ENCODE measurements around the gene PSMD4. TPM values are rescaled to one million over a fixed set of nuclear protein-coding genes. Genes with fewer than 3 reads are reported as not detected.
"Not testable (repeated sequence)": the region's sequence is repeated elsewhere in the genome, so short reads cannot be mapped to it uniquely, and the experiment has no call there.

PSMD4 gene
- 285 and 291 TPM in 2 replicates for total RNA-seq (2014; rRNA removed; shearing (Covaris generic))

GRCh38 chr1:151254217-151255213, at the start of gene PSMD4:
PSMD4 (plus strand) TSS chr1:151254734; CDS start chr1:151254783, 49 bp downstream.
- DNase-seq (ENCODE audit: low read depth): peak; percentile 97

- not testable (repeated sequence) for DNase-seq (ENCODE audit: low read depth)
Measured at GRCh38 chr1:151205381-151205965, 49.1 kb upstream of the PSMD4 start.

DNA sequence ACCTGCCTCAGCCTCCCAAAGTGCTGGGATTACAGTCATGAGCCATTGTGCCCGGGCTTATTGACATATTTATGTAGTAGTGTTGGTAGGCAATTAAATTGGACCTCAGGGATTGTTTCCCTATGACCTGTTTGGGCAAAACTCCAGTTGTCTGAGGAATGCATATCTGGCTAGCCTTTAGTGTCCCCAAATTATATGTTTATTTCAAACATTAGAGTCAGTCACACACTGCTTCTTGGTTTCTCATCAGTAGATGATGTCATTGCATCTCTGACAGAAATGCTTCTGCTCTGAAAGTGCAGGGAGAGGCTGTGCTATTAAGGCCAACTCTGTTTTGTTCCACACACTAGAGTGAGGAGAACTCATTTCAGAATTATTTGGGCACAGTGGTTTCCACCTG, 43.7 kb upstream of the PSMD4 start:
- peak; percentile 94 for DNase-seq (ENCODE audit: low read depth)

DNA sequence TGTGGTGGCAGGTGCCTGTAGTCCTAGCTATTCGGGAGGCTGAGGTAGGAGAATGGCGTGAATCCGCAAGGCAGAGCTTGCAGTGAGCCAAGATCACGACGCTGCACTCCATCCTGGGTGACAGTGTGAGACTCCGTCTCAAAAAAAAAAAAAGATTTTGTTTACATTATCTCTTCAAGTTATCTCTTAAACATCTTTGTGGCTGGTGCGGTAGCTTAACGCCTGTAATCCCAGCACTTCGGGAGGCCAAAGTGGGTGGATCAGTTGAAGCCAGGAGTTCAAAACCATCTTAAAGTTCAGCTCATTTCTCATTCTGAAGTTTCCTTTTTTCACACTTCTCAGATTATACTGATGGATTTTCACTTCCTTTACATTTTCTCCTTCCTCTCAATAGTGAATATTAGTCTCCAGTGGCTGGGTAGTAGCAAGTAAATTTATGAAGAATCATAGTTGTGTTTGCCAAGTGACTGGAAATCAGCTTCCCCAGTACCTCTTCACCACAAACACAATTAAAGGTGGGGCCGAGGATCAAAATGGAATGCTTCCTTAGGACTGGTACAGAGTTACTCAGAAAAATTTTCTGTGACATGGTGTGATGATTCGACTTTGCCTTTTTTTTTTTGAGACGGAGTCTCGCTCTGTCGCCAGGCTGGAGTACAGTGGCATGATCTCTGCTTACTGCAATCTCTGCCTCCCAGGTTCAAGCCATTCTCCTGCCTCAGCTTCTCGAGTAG, 42.4 kb upstream of the PSMD4 start:
- peak; percentile 31 for DNase-seq (ENCODE audit: low read depth)

GRCh38 chr1:151213560-151213959, 41.0 kb upstream of the PSMD4 start:
- DNase-seq (ENCODE audit: low read depth): no peak

DNA sequence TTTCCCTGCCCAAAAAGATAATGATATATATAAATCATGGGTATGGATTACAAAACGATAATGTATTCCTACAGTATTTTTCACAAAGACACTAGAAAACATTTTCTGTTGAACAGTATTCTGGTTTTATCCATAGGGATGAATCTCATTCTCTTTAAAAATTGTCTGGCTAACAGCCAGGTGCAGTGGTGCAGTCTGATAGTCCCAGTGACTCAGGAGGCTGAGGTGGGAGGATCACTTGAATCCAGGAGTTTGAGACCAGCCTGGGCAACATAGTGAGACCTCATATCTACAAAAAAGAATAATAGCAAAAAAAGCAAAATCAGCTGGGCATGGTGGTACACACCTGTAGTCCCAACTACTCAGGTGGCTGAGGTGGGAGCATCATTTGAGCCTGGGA, 32.9 kb upstream of the PSMD4 start:
- peak; percentile 32 for DNase-seq (ENCODE audit: low read depth)

GRCh38 chr1:151222130-151222529, 32.4 kb upstream of the PSMD4 start:
- DNase-seq (ENCODE audit: low read depth): peak; percentile 21

GRCh38 chr1:151235235-151235634, 19.3 kb upstream of the PSMD4 start:
- no peak for DNase-seq (ENCODE audit: low read depth)

- no peak for DNase-seq (ENCODE audit: low read depth)
Measured at GRCh38 chr1:151237678-151238466, 16.7 kb upstream of the PSMD4 start.

DNA sequence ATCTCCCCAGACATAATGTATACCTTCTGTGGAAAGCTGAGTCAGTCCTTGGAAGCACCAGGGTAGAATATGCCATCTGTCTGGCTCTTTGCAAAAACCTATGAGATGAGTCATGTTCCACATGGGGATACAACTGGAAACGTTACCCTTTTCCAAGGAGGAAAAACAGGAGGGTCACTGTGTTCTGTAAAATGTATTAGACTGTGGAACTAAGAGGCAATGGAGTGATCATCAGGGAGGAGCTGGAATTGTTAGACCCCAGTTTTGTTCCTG, 16.1 kb upstream of the PSMD4 start:
- peak; percentile 76 for DNase-seq (ENCODE audit: low read depth)

DNA sequence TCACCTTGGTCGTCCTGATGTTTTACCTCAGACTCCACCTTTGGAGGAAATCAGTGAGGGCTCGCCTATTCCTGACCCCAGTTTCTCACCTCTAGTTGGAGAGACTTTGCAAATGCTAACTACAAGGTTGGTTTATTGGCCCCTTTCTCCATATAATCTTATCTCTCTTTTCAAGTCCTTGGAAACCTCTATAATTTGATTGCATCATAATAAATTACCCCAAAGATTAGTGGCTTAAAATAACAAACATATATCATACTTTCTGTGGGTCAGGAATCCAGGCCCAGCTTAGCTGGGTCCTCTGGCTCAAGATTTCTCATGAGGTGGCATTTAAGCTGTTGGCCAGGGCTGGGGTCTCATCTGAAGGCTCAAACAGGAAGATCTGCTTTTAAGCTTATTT, 12.1 kb upstream of the PSMD4 start:
- DNase-seq (ENCODE audit: low read depth): no peak

DNA sequence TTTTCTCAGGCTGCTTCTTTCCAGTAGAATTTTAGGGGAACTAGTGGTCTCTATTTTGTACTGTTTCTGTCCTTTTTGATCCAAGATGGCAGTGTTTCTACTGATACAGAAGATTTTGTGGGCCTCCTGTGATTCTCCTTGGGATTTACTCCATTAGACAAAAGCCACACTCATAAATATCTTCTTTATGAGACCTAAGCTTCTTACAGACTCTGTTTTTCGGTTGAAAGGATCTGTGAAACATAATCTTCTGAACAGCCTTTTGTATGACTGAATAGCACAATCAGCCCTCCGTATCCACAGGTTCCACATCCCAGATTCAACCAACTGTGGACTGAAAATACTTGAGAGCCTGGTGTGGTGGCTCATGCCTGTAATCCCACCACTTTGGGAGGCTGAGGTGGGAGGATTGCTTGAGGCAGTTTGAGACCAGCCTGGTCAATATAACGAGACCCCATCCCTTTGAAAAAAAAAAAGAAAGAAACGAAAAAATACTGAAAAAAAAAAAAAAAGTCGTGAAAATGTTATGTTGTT, 10.8 kb upstream of the PSMD4 start:
- no peak for DNase-seq (ENCODE audit: low read depth)

DNA sequence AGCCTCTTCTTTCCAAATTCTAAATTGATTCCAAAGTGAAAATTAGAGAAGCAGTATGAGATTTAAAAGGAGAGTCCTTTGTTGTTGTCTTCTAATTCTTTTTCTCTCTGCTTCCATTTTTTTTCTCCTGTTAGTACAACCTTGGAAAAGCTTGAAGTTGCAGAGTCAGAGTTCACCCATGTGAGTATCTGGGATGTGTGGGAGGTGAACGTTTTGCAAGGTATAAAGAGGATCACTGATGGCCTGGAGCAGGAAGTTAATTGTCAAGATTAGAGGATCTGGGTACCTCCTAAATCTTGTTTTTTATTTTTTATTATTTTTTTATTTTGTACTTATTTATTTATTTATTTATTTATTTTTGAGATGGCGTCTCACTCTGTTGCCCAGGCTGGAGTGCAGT, 7.7 kb upstream of the PSMD4 start:
- DNase-seq (ENCODE audit: low read depth): no peak

DNA sequence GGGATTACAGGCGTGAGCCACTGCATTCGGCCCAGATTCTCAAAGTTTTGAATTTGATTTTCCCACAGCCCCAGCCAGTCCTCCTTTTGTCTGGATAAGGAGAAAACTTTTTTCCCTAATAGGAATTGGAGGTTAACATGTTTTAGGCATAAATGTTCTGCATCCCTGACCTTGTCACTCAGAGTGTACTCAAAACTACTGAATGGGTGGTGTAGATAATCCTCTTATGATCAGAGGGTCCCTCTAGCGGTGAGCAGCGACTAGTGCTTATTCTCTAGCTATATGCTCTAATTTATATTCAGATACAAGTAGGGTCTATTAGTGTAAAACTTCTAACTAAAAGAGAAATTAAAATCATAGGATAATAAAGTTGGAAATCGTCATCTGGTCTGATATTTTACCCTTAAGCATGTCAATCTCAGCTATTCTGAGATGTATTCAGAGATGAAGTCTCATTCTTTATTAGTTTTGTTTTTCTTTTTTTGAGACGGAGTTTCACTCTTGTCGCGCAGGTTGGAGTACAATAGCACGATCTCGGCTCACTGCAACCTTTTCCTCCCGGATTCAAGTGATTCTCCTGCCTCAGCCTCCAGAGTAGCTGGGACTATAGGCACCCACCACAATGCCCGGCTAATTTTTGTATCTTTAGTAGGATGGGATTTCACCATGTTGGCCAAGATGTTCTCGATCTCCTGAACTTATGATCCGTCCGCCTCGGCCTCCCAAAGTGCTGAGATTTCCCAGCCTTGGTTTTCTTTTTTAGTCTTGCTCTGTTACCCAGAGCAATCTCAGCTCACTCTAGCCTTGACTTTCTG, 2.7 kb upstream of the PSMD4 start:
- peak; percentile 81 for DNase-seq (ENCODE audit: low read depth)

DNA sequence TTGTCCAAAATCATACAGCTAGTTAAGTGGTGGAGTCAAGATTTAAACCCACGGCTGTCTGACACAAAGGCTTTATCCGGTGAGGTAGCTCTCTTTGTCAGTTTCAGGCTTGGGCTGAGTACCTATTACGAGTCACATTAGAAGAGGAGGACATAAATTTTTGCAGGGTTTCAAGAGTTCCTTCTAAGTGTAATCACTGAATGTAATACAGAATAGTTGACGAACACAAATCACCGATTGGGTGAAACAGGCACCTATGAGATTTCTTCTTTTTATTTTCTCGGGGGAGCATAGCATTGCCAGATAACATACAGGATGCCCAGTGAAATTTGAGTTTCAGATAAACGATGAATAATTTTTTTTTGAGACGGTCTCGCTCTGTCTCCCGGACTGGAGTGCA, 847 bp downstream of the PSMD4 start:
- no peak for DNase-seq (ENCODE audit: low read depth)

GRCh38 chr1:151259351-151259750, 4.8 kb downstream of the PSMD4 start:
- DNase-seq (ENCODE audit: low read depth): no peak

GRCh38 chr1:151265446-151266236, 11.1 kb downstream of the PSMD4 start:
- DNase-seq (ENCODE audit: low read depth): no peak

DNA sequence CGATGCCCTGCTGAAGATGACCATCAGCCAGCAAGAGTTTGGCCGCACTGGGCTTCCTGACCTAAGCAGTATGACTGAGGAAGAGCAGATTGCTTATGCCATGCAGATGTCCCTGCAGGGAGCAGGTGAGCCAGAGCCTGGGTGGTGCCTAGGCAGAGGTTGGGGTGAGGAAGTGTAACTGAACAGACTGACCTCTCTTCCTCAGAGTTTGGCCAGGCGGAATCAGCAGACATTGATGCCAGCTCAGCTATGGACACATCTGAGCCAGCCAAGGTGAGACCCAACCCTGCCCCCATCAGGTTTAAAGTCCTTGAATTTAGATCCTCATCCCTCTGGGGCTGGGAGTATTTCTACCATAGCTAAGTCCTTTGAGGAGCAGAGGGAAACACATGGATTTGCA, 11.8 kb downstream of the PSMD4 start:
- no peak for DNase-seq (ENCODE audit: low read depth)

DNA sequence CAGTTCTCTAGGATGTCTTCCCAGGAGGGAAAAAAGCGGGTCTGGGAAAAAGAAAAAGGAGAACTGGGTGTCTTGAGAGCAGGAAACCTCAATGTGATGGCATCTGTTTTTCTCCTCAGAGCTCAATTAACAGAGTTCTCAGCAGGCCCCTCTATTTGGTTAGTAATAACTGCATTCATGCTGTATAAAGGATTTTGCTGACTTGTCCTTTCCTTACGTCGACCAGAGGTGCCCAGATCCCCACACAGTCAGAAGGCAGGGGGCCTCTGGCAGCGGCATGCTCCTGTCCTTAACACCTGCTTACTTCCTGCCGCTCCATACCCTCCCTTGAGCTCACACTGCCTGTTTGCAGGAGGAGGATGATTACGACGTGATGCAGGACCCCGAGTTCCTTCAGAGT, 12.3 kb downstream of the PSMD4 start:
- no peak for DNase-seq (ENCODE audit: low read depth)

- no peak for DNase-seq (ENCODE audit: low read depth)
Measured at GRCh38 chr1:151267760-151268159, 13.2 kb downstream of the PSMD4 start.
